OCI-LY7 (cell line): Measurements from ENCODE around the gene MAP3K7CL. TPM values are rescaled to one million over a fixed set of nuclear protein-coding genes. Genes with fewer than 3 reads are reported as not detected.

Experiments used
- BruUV-seq: library from RNA; stranded (reverse); fragments of 400-500 nt; replicated peaks from 2 replicates; lab custom pipeline; 2021; lab: Mats Ljungman, UMichigan
- CTCF ChIA-PET: fragments of 300-600 bp; sonication (Branson Sonifier 250); formaldehyde crosslinking; loops from one replicate; lab custom pipeline; 2022; ENCODE audit warnings: antibody characterized with exemption; ENCODE audit not compliant: unreplicated experiment; lab: Charles Lee
- POLR2A ChIA-PET: fragments of 300-600 bp; sonication (Branson Sonifier 250); formaldehyde crosslinking; loops from one replicate; lab custom pipeline; 2022; ENCODE audit warnings: antibody characterized with exemption; lab: Charles Lee
- DNase-seq: peaks from one replicate; pipeline ENCODE4 v3.0.0-alpha.2; 2015; ENCODE audit warnings: low spot score
- H2AFZ ChIP-seq: fragments of 200-600 bp; sonication (generic), shearing (Covaris generic); 2 replicates; pipeline ENCODE4 v1.6.1; 2014; ENCODE audit warnings: mild to moderate bottlenecking, antibody characterized with exemption, low read length, moderate library complexity
- H3K27ac ChIP-seq: fragments of 200-600 bp; sonication (generic); 2 replicates; pipeline ENCODE4 v1.5.1; 2014; ENCODE audit warnings: mixed run types, low read depth, mild to moderate bottlenecking, moderate library complexity, low read length, inconsistent platforms; ENCODE audit not compliant: poor library complexity, severe bottlenecking
- H3K36me3 ChIP-seq: fragments of 200-600 bp; sonication (generic); 2 replicates; pipeline ENCODE4 v1.6.1; 2014; ENCODE audit warnings: mild to moderate bottlenecking, antibody characterized with exemption, low read length, moderate library complexity, mixed read lengths; ENCODE audit not compliant: insufficient read depth
- H3K4me1 ChIP-seq: fragments of 200-600 bp; sonication (generic); 2 replicates; pipeline ENCODE4 v1.5.1; 2014; ENCODE audit warnings: mild to moderate bottlenecking, low read length; ENCODE audit not compliant: insufficient read depth, poor library complexity, severe bottlenecking
- H3K4me2 ChIP-seq: fragments of 200-600 bp; sonication (generic); 2 replicates; pipeline ENCODE4 v1.6.1; 2014; ENCODE audit warnings: mild to moderate bottlenecking, low read length
- H3K4me3 ChIP-seq: fragments of 200-600 bp; sonication (generic); 2 replicates; pipeline ENCODE4 v1.5.1; 2014; ENCODE audit warnings: mild to moderate bottlenecking, low read depth, low read length; ENCODE audit not compliant: poor library complexity, severe bottlenecking
- H3K79me2 ChIP-seq: fragments of 200-600 bp; sonication (generic); 2 replicates; pipeline ENCODE4 v1.6.1; 2016; ENCODE audit warnings: low read depth, mild to moderate bottlenecking, low read length, moderate library complexity, mixed read lengths; ENCODE audit not compliant: insufficient read depth
- H3K9me2 ChIP-seq: fragments of 200-600 bp; sonication (generic); 2 replicates; pipeline ENCODE4 v1.6.1; 2016; ENCODE audit warnings: mild to moderate bottlenecking, low read length, mixed read lengths; ENCODE audit not compliant: insufficient read depth
- H3K9me3 ChIP-seq: fragments of 200-600 bp; sonication (generic); 2 replicates; pipeline ENCODE4 v1.6.1; 2014; ENCODE audit warnings: mild to moderate bottlenecking, mixed run types, low read length, mixed read lengths
- H4K20me1 ChIP-seq: fragments of 200-600 bp; sonication (generic); 2 replicates; pipeline ENCODE4 v1.6.1; 2014; ENCODE audit warnings: mild to moderate bottlenecking, antibody characterized with exemption, low read length, moderate library complexity, mixed read lengths; ENCODE audit not compliant: insufficient read depth
- CTCF ChIP-seq: fragments of 200-600 bp; sonication (generic); conservative IDR thresholded peaks from 2 replicates; pipeline ENCODE4 v1.5.1; 2014; ENCODE audit warnings: mild to moderate bottlenecking, antibody characterized with exemption, low read length, moderate library complexity, mixed read lengths
- EZH2phosphoT487 ChIP-seq: fragments of 200-600 bp; sonication (generic); IDR thresholded peaks from 2 replicates; pipeline ENCODE4 v1.6.1; 2018; ENCODE audit warnings: low read depth, borderline replicate concordance, mild to moderate bottlenecking, mixed run types, antibody characterized with exemption, low read length, moderate library complexity, mixed read lengths
- intact Hi-C: fragments of 100-400 bp; cut with micrococcal nuclease; formaldehyde crosslinking; loops from one replicate; pipeline ENCODE4 v1.10.0; 2022; ENCODE audit not compliant: unreplicated experiment
- total RNA-seq, 2 experiments: library from RNA; depleted of rRNA in 1 of 2; stranded (reverse); fragments of >200 nt in 1 of 2; shearing (Covaris generic) in 1 of 2; gene quantifications; 2 replicates each; pipeline ENCODE4 v1.2.3, GENCODE V29; 2014 to 2022

Gene MAP3K7CL
- total RNA-seq, 2 experiments from 2014 or later, result 7.8 to 13.0 TPM

DNA sequence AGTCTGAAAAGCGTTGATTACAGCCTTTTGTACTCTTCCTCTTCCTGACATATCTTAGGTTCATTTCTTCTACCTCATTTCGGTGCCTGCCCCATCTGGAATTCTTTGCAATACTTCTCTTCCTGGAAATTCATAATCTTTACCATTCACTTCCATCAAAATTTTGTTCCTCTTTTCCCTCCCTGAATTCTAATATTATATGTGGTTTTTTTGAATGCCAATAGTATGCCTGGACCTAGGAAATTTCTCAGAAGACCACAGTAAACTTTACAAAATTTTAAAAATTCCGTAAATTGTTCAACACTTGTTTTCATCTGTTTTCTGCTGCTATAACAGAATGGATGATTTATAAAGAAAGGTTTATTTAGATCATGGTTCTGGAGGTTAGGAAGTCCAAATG lies 76.8 kb downstream of the MAP3K7CL start:
- H3K4me3 ChIP-seq, result no peak overlapping the region
- DNase-seq, result no peak
- peaks cover under 1% of the 10 kb centered on the region; the same call in 1 of the 2 replicates for H3K9me3 ChIP-seq
- no peaks in the 10 kb centered on the region for H4K20me1 ChIP-seq
- H3K4me1 ChIP-seq, result peaks cover 11% of the 10 kb centered on the region
- H3K79me2 ChIP-seq, result no peaks in the 10 kb centered on the region
- intact Hi-C loops, result no loop called here
- no peak overlapping the region for H2AFZ ChIP-seq
- ChIA-PET POLR2A (interaction anchor here (1.4 kb wide), 1 partner anchor 52 kb away, joined by 3 read pairs; no protein-coding TSS in a partner anchor), CTCF (no interaction called here)
- H3K27ac ChIP-seq, result no peak overlapping the region
- H3K4me2 ChIP-seq, result no peak overlapping the region
- no peaks in the 10 kb centered on the region for H3K36me3 ChIP-seq
- BruUV-seq, result no TSS peak
- no peaks in the 10 kb centered on the region for H3K9me2 ChIP-seq
- TF ChIP-seq EZH2phosphoT487 (no peak), CTCF (no peak)

- Histone ChIP-seq H3K79me2 (no peaks in the 10 kb centered on the region), H3K36me3 (no peaks in the 10 kb centered on the region), H3K9me3 (no peaks in the 10 kb centered on the region), H3K4me2 (peak overlapping the region; percentile 37), H3K27ac (no peak overlapping the region), H2AFZ (peak overlapping the region; percentile 69), H4K20me1 (no peaks in the 10 kb centered on the region), H3K4me1 (peaks cover 11% of the 10 kb centered on the region), H3K9me2 (no peaks in the 10 kb centered on the region), H3K4me3 (no peak overlapping the region)
- TF ChIP-seq EZH2phosphoT487 (no peak), CTCF (no peak)
- ChIA-PET POLR2A (interaction anchor here (0.6 to 1.4 kb wide), 3 partner anchors 37 to 93 kb away, joined by 3 read pairs; no protein-coding TSS in a partner anchor), CTCF (no interaction called here)
- no TSS peak for BruUV-seq
- no peak for DNase-seq
- intact Hi-C loops, result no loop called here
Measured at GRCh38 chr21:29208044-29208681, 77.7 kb downstream of the MAP3K7CL start.

- Histone ChIP-seq H3K9me2 (no peaks in the 10 kb centered on the region), H3K36me3 (no peaks in the 10 kb centered on the region), H3K4me3 (no peak overlapping the region), H3K4me2 (peak overlapping the region; percentile 37), H3K9me3 (no peaks in the 10 kb centered on the region), H3K4me1 (peaks cover 11% of the 10 kb centered on the region), H3K27ac (no peak overlapping the region), H2AFZ (peak overlapping the region; percentile 69), H3K79me2 (no peaks in the 10 kb centered on the region), H4K20me1 (no peaks in the 10 kb centered on the region)
- DNase-seq, result no peak
- no peak for TF ChIP-seq EZH2phosphoT487
- no peak for TF ChIP-seq CTCF
- ChIA-PET POLR2A (interaction anchor here (0.6 to 1.4 kb wide), 5 partner anchors 38 to 512 kb away, joined by 3 to 5 read pairs (median 3); no protein-coding TSS in a partner anchor), CTCF (no interaction called here)
- no TSS peak for BruUV-seq
- intact Hi-C loops, result no loop called here
Measured at GRCh38 chr21:29208682-29209059, 78.2 kb downstream of the MAP3K7CL start.
